A673 (cell line): ENCODE results near the gene ATP5F1D.

Experiments used
- EZH2 ChIP-seq: fragments of 200-600 bp; sonication (generic); IDR thresholded peaks from 2 replicates; pipeline ENCODE4 v1.6.1; 2017; ENCODE audit warnings: borderline replicate concordance, low read depth, mild to moderate bottlenecking, mixed read lengths, antibody characterized with exemption, low read length; ENCODE audit not compliant: poor library complexity, severe bottlenecking
- TF ChIP-seq, protein P1 (sequence below): fragments of 300-800, 200-600 bp; sonication (generic); conservative IDR thresholded peaks from 2 replicates; pipeline ENCODE4 v1.5.1; 2017; ENCODE audit warnings: low read depth, mild to moderate bottlenecking, antibody characterized with exemption, low read length, moderate library complexity, mixed read lengths

DNA sequence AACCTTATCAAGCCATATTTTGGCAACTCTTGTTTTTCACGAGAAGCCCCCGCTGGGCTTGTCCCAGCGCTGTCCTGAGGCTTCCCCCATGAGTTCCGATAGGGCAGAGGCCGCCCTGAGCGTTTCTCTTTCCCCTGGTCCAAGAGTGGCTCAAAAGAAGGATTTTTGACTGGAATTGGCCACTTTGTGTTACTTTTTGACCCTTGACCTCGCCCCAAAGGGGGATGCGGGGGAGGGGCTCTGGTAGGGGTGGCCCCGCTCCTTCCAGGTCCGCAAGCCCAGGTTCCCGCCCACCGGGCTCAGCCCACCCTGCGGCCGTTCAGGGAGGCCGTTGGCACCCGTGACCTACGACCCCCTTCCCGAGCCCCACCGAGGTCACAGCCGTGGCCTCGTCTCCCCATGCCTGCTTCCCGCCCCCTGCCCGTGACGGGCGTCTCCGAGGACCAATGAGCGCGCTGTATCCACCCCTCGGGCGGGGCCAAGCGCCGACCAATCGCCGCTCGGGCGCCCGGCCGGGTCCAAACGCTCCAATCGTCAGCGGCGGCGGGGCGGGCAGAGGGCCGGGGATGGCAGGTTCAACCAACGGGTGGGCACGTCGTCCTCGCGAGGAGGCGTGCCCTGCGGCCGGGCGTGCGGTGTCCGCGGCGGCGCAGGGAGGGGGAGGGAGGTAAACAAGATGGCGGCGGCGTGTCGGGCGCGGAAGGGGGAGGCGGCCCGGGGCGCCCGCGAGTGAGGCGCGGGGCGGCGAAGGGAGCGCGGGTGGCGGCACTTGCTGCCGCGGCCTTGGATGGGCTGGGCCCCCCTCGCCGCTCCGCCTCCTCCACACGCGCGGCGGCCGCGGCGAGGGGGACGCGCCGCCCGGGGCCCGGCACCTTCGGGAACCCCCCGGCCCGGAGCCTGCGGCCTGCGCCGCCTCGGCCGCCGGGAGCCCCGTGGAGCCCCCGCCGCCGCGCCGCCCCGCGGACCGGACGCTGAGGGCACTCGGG lies 36.1 kb upstream of the ATP5F1D start, which contains the start of gene STK11:
- TF ChIP-seq, protein P1, sequence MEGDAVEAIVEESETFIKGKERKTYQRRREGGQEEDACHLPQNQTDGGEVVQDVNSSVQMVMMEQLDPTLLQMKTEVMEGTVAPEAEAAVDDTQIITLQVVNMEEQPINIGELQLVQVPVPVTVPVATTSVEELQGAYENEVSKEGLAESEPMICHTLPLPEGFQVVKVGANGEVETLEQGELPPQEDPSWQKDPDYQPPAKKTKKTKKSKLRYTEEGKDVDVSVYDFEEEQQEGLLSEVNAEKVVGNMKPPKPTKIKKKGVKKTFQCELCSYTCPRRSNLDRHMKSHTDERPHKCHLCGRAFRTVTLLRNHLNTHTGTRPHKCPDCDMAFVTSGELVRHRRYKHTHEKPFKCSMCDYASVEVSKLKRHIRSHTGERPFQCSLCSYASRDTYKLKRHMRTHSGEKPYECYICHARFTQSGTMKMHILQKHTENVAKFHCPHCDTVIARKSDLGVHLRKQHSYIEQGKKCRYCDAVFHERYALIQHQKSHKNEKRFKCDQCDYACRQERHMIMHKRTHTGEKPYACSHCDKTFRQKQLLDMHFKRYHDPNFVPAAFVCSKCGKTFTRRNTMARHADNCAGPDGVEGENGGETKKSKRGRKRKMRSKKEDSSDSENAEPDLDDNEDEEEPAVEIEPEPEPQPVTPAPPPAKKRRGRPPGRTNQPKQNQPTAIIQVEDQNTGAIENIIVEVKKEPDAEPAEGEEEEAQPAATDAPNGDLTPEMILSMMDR = no peak
- TF ChIP-seq EZH2 = no peak
